K562 (cell line): ENCODE results near the gene VPS13D. TPM values are rescaled to one million over a fixed set of nuclear protein-coding genes. Genes with fewer than 3 reads are reported as not detected.

Source experiments
- ADNP ChIP-seq: fragments of 200-800 bp; sonication (Bioruptor generic); IDR thresholded peaks from 2 replicates; pipeline ENCODE4 v1.6.1; 2016; ENCODE audit warnings: missing genetic modification characterization, missing compliant biosample characterization
- AFF1 ChIP-seq, 2 experiments: fragments of 450-650 bp; IDR thresholded peaks; 2 replicates each; pipeline ENCODE4 v1.6.1; 2018; ENCODE audit warnings: mild to moderate bottlenecking in 2 of 2, low read depth in 1 of 2; ENCODE audit not compliant: partially characterized antibody in 2 of 2
- BACH1 ChIP-seq: fragments of 200-800 bp; sonication (Bioruptor generic); IDR thresholded peaks from 2 replicates; pipeline ENCODE4 v1.6.1; 2016; ENCODE audit warnings: missing genetic modification characterization, missing compliant biosample characterization
- BRCA1 ChIP-seq, 2 experiments: fragments of 450-650 bp in 1 of 2; sonication (generic) in 1 of 2; formaldehyde crosslinking in 1 of 2; IDR thresholded peaks; 2 replicates each; pipeline versions ENCODE4 v1.5.0 to v1.6.1; 2017 to 2020; ENCODE audit warnings: mild to moderate bottlenecking in 1 of 2, missing genetic modification reagents in 1 of 2
- EGR1 ChIP-seq: fragments of 450-650 bp; conservative IDR thresholded peaks from 2 replicates; pipeline ENCODE4 v1.6.1; 2017; ENCODE audit warnings: mild to moderate bottlenecking
- ERF ChIP-seq: fragments of 450-650 bp; formaldehyde crosslinking; IDR thresholded peaks from 2 replicates; pipeline ENCODE4 v1.4.0; 2020; ENCODE audit warnings: mild to moderate bottlenecking, mixed read lengths
- ESRRB ChIP-seq: fragments of 250-450 bp; sonication (Bioruptor Pico); IDR thresholded peaks from 2 replicates; pipeline ENCODE4 v1.5.0; 2020; ENCODE audit warnings: mild to moderate bottlenecking, moderate library complexity, borderline replicate concordance
- FOXA3 ChIP-seq, 2 experiments: fragments of 450-650 bp in 1 of 2; sonication (generic) in 1 of 2; formaldehyde crosslinking; IDR thresholded peaks in 1 of 2; conservative IDR thresholded peaks in 1 of 2; 2 replicates each; pipeline versions ENCODE4 v1.4.0 to v1.8.0; 2020 to 2022; ENCODE audit warnings: mild to moderate bottlenecking in 2 of 2, missing genetic modification reagents in 1 of 2
- FOXK2 ChIP-seq, 2 experiments: fragments of 450-650 bp; IDR thresholded peaks in 1 of 2; conservative IDR thresholded peaks in 1 of 2; 2 replicates each; pipeline ENCODE4 v1.6.1; 2016; ENCODE audit warnings: low read depth in 2 of 2, mild to moderate bottlenecking in 1 of 2
- HMG20B ChIP-seq: fragments of 250-450 bp; sonication (Bioruptor Pico); IDR thresholded peaks from 2 replicates; pipeline ENCODE4 v1.5.0; 2021; ENCODE audit warnings: mild to moderate bottlenecking
- NONO ChIP-seq, 2 experiments: fragments of 200-400 bp in 1 of 2; fragments of 450-650 bp in 1 of 2; formaldehyde crosslinking in 1 of 2; IDR thresholded peaks; 2 replicates each; pipeline ENCODE4 v1.6.1; 2017; ENCODE audit warnings: low read depth in 2 of 2, mild to moderate bottlenecking in 2 of 2, moderate library complexity in 2 of 2, low read length in 1 of 2
- PML ChIP-seq: IDR thresholded peaks from 2 replicates; pipeline ENCODE4 v1.6.1; 2012; ENCODE audit warnings: low read length, inconsistent platforms
- RBBP5 ChIP-seq: fragments of 200-600 bp; sonication (generic); IDR thresholded peaks from 2 replicates; pipeline ENCODE4 v1.6.1; 2012; ENCODE audit warnings: borderline replicate concordance, mild to moderate bottlenecking, low read length, control low read depth, inconsistent platforms; ENCODE audit not compliant: insufficient read depth, poor library complexity, severe bottlenecking
- SAFB ChIP-seq: fragments of 200-400 bp; formaldehyde crosslinking; IDR thresholded peaks from 2 replicates; pipeline ENCODE4 v1.6.1; 2017; ENCODE audit warnings: low read depth, low read length, borderline replicate concordance
- SAP30 ChIP-seq: fragments of 200-600 bp; sonication (generic); IDR thresholded peaks from 2 replicates; pipeline ENCODE4 v1.6.1; 2012; ENCODE audit warnings: borderline replicate concordance, low read depth, mild to moderate bottlenecking, moderate library complexity, low read length, control low read depth, inconsistent platforms; ENCODE audit not compliant: insufficient read depth, poor library complexity, severe bottlenecking
- SREBF1 ChIP-seq: fragments of 150-350 bp; IDR thresholded peaks from 2 replicates; pipeline ENCODE4 v1.6.1; 2014; ENCODE audit warnings: antibody characterized with exemption, low read depth, low read length, borderline replicate concordance
- TARDBP ChIP-seq: fragments of 450-650 bp; IDR thresholded peaks from 2 replicates; pipeline ENCODE4 v1.6.1; 2016
- TBL1XR1 ChIP-seq, 2 experiments: IDR thresholded peaks; 2 replicates each; pipeline ENCODE4 v1.6.1; 2012; ENCODE audit warnings: improper control_type of control experiment in 2 of 2, low read length in 2 of 2, mild to moderate bottlenecking in 1 of 2
- ZNF174 ChIP-seq: fragments of 250-450 bp; sonication (Bioruptor Pico); IDR thresholded peaks from 2 replicates; pipeline ENCODE4 v1.4.0; 2020; ENCODE audit warnings: mild to moderate bottlenecking
- ZNF239 ChIP-seq: fragments of 250-450 bp; sonication (Bioruptor Pico); IDR thresholded peaks from 2 replicates; pipeline ENCODE4 v1.4.0; 2020; ENCODE audit warnings: mild to moderate bottlenecking
- ZNF592 ChIP-seq: fragments of 450-650 bp; IDR thresholded peaks from 2 replicates; pipeline ENCODE4 v1.6.1; 2017; ENCODE audit warnings: antibody characterized with exemption, mild to moderate bottlenecking
- polyA plus RNA-seq, 8 experiments: library from polyadenylated mRNA; depleted of rRNA in 4 of 8; stranded (reverse) in 5 of 8; unstranded in 3 of 8; fragments of >200 nt; fragmentation: Nextera tagmentation in 2 of 8; fragmentation: Illumina TruSeq in 1 of 8; extraction: Ambion mirVana in 2 of 8; extraction: Trizol in 1 of 8; gene quantifications; 2 replicates each; pipeline versions ENCODE4 v1.2.1 to v1.2.3, GENCODE V29; 2011 to 2014; ENCODE audit warnings: inconsistent platforms in 1 of 8, missing spikeins in 1 of 8
- total RNA-seq, 7 experiments: library from RNA; depleted of rRNA in 6 of 7; stranded (reverse); fragments of >200 nt in 6 of 7; fragmentation: Illumina TruSeq in 2 of 7; extraction: Trizol in 2 of 7; gene quantifications; 2 replicates each; pipeline versions ENCODE4 v1.2.1 to v1.2.3, GENCODE V29; 2011 to 2021; ENCODE audit warnings: low replicate concordance in 1 of 7

VPS13D gene
- total and polyA plus RNA-seq, 9 of the 15 experiments (the other 6 are each of a cell fraction or from before 2014, with no cell fraction given), result 6.1 to 51.5 (median 38.5) TPM

- TF ChIP-seq TARDBP, result no peak
- TF ChIP-seq FOXK2 (conservative IDR thresholded peaks at IDR 0.05 in 1 of 2, IDR thresholded peaks at IDR 0.05 in 1 of 2; ENCODE audit: low read depth in 2 of 2), result peak in 1 of 2 experiments; percentile 31; a peak in 1 of 4 replicates
- TF ChIP-seq ZNF239 (CRISPR knock-in tag), result no peak
- no peak for TF ChIP-seq EGR1
- peak; percentile 85 for TF ChIP-seq ZNF592
- no peak for TF ChIP-seq RBBP5
- TF ChIP-seq BRCA1 (IDR thresholded peaks at IDR 0.05), result no peak
- no peak for TF ChIP-seq BRCA1 (CRISPR knock-in tag; IDR thresholded peaks at IDR 0.05)
- no peak for TF ChIP-seq ZNF174
- no peak for TF ChIP-seq HMG20B
- no peak for TF ChIP-seq SAP30
- no peak for TF ChIP-seq SAFB
- TF ChIP-seq BACH1, result no peak
- TF ChIP-seq AFF1 (IDR thresholded peaks at IDR 0.05; ENCODE audit: low read depth in 1 of 2, partially characterized antibody in 2 of 2), result no peak
- TF ChIP-seq NONO (IDR thresholded peaks at IDR 0.05; ENCODE audit: low read depth in 2 of 2, low read length in 1 of 2), result no peak
- no peak for TF ChIP-seq ERF (CRISPR knock-in tag)
- TF ChIP-seq SREBF1, result no peak
- peak in 1 of 2 experiments; percentile 34; a peak in 1 of 4 replicates for TF ChIP-seq TBL1XR1 (IDR thresholded peaks at IDR 0.05; ENCODE audit: low read length in 2 of 2)
- no peak for TF ChIP-seq PML
- TF ChIP-seq FOXA3 (CRISPR knock-in tag; conservative IDR thresholded peaks at IDR 0.05 in 1 of 2, IDR thresholded peaks at IDR 0.05 in 1 of 2), result peak in 1 of 2 experiments; percentile 79; a peak in 2 of 4 replicates
- no peak for TF ChIP-seq ADNP
- no peak for TF ChIP-seq ESRRB (CRISPR knock-in tag)
Measured at GRCh38 chr1:12475947-12476346, 246.1 kb downstream of the VPS13D start (continued).
